Peyer's patch (tissue), 4 donors: Measurements from ENCODE around the gene IL17A. TPM values are rescaled to one million over a fixed set of nuclear protein-coding genes. Genes with fewer than 3 reads are reported as not detected.
"Not testable (repeated sequence)": the region's sequence is repeated elsewhere in the genome, so short reads cannot be mapped to it uniquely, and the experiment has no call there.

Source experiments
- DNase-seq, 3 donors: peaks; one replicate each; pipeline ENCODE4 v3.0.0-alpha.2; 2017 to 2019
- H3K27ac ChIP-seq, 4 donors: fragments of 200-600 bp; sonication (generic); one replicate each; pipeline ENCODE4 v1.5.1; 2016 to 2019
- H3K27me3 ChIP-seq, 2 donors: fragments of 200-600 bp; sonication (generic); one replicate each; pipeline ENCODE4 v1.5.1; 2019
- H3K36me3 ChIP-seq, 3 donors: fragments of 200-600 bp; sonication (generic); one replicate each; pipeline ENCODE4 v1.5.1; 2016 to 2019
- H3K4me1 ChIP-seq, 4 donors: fragments of 200-600 bp; sonication (generic); one replicate each; pipeline ENCODE4 v1.5.1; 2016 to 2019
- H3K4me3 ChIP-seq, 4 donors: fragments of 200-600 bp; sonication (generic); 1 replicate in 3 of 4; 2 replicates in 1 of 4; pipeline ENCODE4 v1.5.1; 2016 to 2019; ENCODE audit warnings: mild to moderate bottlenecking in 1 of 4
- H3K9me3 ChIP-seq, 4 donors: fragments of 200-600 bp; sonication (generic); one replicate each; pipeline ENCODE4 v1.5.1; 2016 to 2019; ENCODE audit warnings: mild to moderate bottlenecking in 1 of 4
- CTCF ChIP-seq, 6 experiments: fragments of 450-650 bp in 4 of 6; fragments of 200-600 bp in 2 of 6; sonication (generic) in 1 of 6; IDR thresholded peaks; one replicate each; pipeline ENCODE4 v1.5.1; 2017 to 2019; ENCODE audit warnings: antibody characterized with exemption in 6 of 6, mild to moderate bottlenecking in 3 of 6, moderate library complexity in 1 of 6
- POLR2A ChIP-seq, 2 donors: fragments of 450-650 bp; IDR thresholded peaks; one replicate each; pipeline ENCODE4 v1.5.1; 2017; ENCODE audit warnings: antibody characterized with exemption in 2 of 2, mild to moderate bottlenecking in 2 of 2, moderate library complexity in 2 of 2
- total RNA-seq, 4 donors: library from RNA; depleted of rRNA; stranded (reverse); fragments of >200 nt; gene quantifications; one replicate each; pipeline ENCODE4 v1.1.0, GENCODE V29; 2016

The IL17A gene
- total RNA-seq, 4 donors from 2014 or later = not detected

- no peak for TF ChIP-seq POLR2A (IDR thresholded peaks at IDR 0.05)
- TF ChIP-seq CTCF (IDR thresholded peaks at IDR 0.05) = no peak
- H3K4me3 ChIP-seq = no peak overlapping the region
Observed at GRCh38 chr6:52186480-52186879, 305 bp downstream of the IL17A start.

GRCh38 chr6:52187098-52187497, 923 bp downstream of the IL17A start:
- no peak for DNase-seq
- Histone ChIP-seq H3K4me3 (no peak overlapping the region), H3K36me3 (no peaks in the 10 kb centered on the region), H3K9me3 (no peaks in the 10 kb centered on the region), H3K4me1 (no peaks in the 10 kb centered on the region), H3K27ac (no peak overlapping the region), H3K27me3 (no peaks in the 10 kb centered on the region)
- TF ChIP-seq POLR2A (IDR thresholded peaks at IDR 0.05) = no peak
- no peak for TF ChIP-seq CTCF (IDR thresholded peaks at IDR 0.05)

More at GRCh38 chr6:52186480-52186879, 305 bp downstream of the IL17A start:
- Histone ChIP-seq H3K27me3 (no peaks in the 10 kb centered on the region), H3K27ac (no peak overlapping the region), H3K9me3 (no peaks in the 10 kb centered on the region), H3K4me1 (no peaks in the 10 kb centered on the region), H3K36me3 (no peaks in the 10 kb centered on the region)
- DNase-seq = no peak

GRCh38 chr6:52189974-52190373, 3.8 kb downstream of the IL17A start:
- Histone ChIP-seq H3K9me3 (no peaks in the 10 kb centered on the region), H3K27ac (no peak overlapping the region), H3K4me1 (no peaks in the 10 kb centered on the region), H3K4me3 (no peak overlapping the region), H3K27me3 (no peaks in the 10 kb centered on the region), H3K36me3 (no peaks in the 10 kb centered on the region)
- DNase-seq = no peak
- TF ChIP-seq POLR2A (IDR thresholded peaks at IDR 0.05) (no peak), CTCF (IDR thresholded peaks at IDR 0.05) (no peak)

GRCh38 chr6:52190409-52190808, 4.2 kb downstream of the IL17A start:
- TF ChIP-seq POLR2A (IDR thresholded peaks at IDR 0.05) (no peak), CTCF (IDR thresholded peaks at IDR 0.05) (no peak)
- Histone ChIP-seq H3K4me1 (no peaks in the 10 kb centered on the region), H3K9me3 (no peaks in the 10 kb centered on the region), H3K27ac (no peak overlapping the region), H3K36me3 (no peaks in the 10 kb centered on the region), H3K4me3 (no peak overlapping the region), H3K27me3 (no peaks in the 10 kb centered on the region)
- DNase-seq = no peak

GRCh38 chr6:52191824-52192223, 5.6 kb downstream of the IL17A start:
- no peaks in the 10 kb centered on the region for H3K36me3 ChIP-seq
- H3K4me3 ChIP-seq = no peak overlapping the region
- DNase-seq = no peak
- no peak overlapping the region for H3K27ac ChIP-seq
- H3K27me3 ChIP-seq = no peaks in the 10 kb centered on the region
- TF ChIP-seq CTCF (IDR thresholded peaks at IDR 0.05) (no peak), POLR2A (IDR thresholded peaks at IDR 0.05) (no peak)
- H3K4me1 ChIP-seq = no peaks in the 10 kb centered on the region
- H3K9me3 ChIP-seq = no peaks in the 10 kb centered on the region

GRCh38 chr6:52195886-52196285, 9.7 kb downstream of the IL17A start:
- TF ChIP-seq POLR2A (IDR thresholded peaks at IDR 0.05) = no peak
- H3K27me3 ChIP-seq = no peaks in the 10 kb centered on the region
- no peak overlapping the region for H3K4me3 ChIP-seq
- no peaks in the 10 kb centered on the region for H3K9me3 ChIP-seq
- no peak overlapping the region for H3K27ac ChIP-seq
- no peaks in the 10 kb centered on the region for H3K4me1 ChIP-seq
- no peak for DNase-seq
- no peaks in the 10 kb centered on the region for H3K36me3 ChIP-seq

GRCh38 chr6:52200088-52200487, 13.9 kb downstream of the IL17A start:
- not testable (repeated sequence) for DNase-seq, H3K27me3 ChIP-seq, H3K9me3 ChIP-seq, H3K27ac ChIP-seq, H3K4me3 ChIP-seq, H3K36me3 ChIP-seq, H3K4me1 ChIP-seq
